Erythroblast (primary cell): Measurements from ENCODE around the gene TAAR8.

ENCODE experiments used
- GATA1 ChIP-seq: IDR thresholded peaks from 2 replicates; pipeline ENCODE4 v1.6.1; 2011; ENCODE audit warnings: low read depth, mild to moderate bottlenecking, control low read depth, low read length, moderate library complexity
- POLR2A ChIP-seq: IDR thresholded peaks from 2 replicates; pipeline ENCODE4 v1.6.1; 2011; ENCODE audit warnings: mild to moderate bottlenecking, low read length

DNA sequence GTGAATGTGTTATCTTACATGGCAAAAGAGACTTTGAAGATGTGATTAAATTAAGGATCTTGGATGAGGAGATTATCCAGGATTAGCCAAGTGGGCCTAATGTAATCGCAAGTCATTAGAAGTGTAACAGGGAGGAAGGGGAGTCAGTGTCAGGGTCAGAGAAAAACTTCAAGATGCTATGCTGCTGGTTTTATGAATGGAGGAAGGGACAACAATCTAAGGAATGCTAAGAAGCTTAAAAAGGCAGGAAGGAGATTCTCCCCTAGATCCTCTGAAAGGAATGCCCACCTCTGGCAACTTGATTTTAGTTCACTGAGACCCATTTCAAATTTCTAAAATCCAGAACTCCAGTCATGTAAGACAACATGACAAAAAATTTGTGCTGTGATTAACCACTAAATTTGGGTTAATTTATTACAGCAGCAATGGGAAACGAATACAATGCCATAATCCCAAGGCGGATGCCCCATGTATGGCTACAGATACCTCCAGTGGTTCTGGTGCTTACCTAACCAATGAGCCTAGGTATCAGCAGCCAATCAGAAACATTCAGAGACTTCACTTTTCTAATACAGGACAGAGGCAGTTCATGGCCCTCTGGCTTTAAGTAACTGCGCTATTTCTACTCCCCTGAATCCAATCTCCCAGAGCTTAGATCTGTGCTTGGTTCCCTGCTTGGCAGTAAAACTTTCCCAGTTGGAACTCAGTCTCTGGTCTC, 3.6 kb upstream of the TAAR8 start:
- TF ChIP-seq POLR2A (no peak), GATA1 (no peak)
